CD4-positive, alpha-beta T cell treated with Interleukin-1 beta for 1 hour (primary cell): Measurements from ENCODE around the gene RPL9.
"Not testable (repeated sequence)": the region's sequence is repeated elsewhere in the genome, so short reads cannot be mapped to it uniquely, and the experiment has no call there.

Experiments used
- DNase-seq, 2 donors: peaks; one replicate each; pipeline ENCODE4 v3.0.0-alpha.2; 2020 to 2022

The RPL9 gene

DNA sequence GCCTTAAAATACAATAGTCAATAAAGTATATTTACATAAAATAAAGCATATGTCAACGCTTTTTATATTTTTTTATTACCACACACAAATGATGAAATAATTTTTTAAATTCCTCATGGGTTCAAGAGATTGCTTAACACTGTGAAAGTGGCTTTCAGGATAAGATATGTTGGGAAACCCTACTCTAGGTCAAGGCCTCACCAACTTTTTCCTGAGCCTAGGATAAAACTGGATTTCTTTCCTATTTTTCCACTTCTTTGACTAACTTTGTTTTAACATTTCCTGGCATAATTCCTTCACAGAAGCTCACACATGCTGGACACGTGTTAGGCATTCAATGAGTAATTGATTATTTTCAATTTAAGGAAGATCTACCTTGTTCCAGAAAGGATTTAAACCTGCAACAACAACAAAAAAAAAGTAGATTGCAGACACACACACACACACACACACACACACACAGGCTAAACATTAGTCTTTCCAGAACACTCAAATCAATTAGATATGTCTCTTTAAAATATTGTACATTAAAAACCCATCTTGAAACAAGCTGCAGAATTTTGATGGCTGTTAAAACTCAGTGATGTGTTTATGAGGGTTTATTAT, 42.9 kb downstream of the RPL9 start:
- DNase-seq, result no peak

- not testable (repeated sequence) for DNase-seq
Measured at GRCh38 chr4:39411561-39411960, 47.2 kb downstream of the RPL9 start.

DNA sequence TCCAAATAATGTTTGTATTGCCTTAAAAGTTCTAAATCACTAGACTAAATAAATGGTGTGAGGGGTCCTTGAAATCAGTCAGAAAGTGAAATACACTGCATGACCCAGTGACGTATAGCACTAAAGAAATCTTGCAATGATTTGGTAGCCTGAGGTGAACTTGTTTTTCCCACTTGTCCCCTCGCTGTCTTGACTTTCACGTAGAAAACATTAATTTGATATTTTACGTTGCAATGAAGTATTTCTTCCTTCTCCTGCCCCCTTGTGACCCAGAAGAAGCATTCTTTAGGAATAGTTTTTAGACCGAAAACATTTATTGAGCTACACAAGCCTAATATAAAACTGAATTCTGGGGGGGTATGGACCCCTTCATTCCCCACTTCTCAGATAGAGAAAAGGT, 48.3 kb downstream of the RPL9 start:
- DNase-seq, result no peak

GRCh38 chr4:39407584-39407885, 51.2 kb downstream of the RPL9 start:
- DNase-seq, result no peak

DNA sequence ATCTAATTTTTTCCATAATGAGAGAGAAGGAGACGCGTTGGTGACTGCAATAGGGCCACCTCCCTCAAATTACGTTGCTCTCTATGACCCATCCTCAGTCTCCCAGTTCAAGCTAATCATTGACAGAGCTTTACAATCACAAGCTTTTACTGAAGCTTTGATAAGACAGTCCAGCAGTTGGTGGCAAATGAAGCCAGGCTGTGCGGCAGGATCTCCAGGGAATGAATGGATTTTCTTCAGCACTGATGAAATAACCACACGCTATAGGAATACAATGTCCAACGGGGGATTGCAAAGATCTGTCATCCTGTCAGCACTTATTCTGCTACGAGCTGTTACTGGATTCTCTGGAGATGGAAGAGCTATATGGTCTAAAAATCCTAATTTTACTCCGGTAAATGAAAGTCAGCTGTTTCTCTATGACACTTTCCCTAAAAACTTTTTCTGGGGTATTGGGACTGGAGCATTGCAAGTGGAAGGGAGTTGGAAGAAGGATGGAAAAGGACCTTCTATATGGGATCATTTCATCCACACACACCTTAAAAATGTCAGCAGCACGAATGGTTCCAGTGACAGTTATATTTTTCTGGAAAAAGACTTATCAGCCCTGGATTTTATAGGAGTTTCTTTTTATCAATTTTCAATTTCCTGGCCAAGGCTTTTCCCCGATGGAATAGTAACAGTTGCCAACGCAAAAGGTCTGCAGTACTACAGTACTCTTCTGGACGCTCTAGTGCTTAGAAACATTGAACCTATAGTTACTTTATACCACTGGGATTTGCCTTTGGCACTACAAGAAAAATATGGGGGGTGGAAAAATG, 51.7 kb downstream of the RPL9 start, which contains the start of gene KLB:
Gene KLB (plus strand): TSS at position 168 of the 821 bp plus-strand sequence. CDS start 20 bp downstream, at position 188.
- DNase-seq, result no peak
